NCI-H2196 (cell line): ENCODE results near the gene DDN.

ENCODE experiments used
- DNase-seq: peaks from one replicate; lab custom pipeline; 2025; ENCODE audit not compliant: unreplicated experiment; lab: John Stamatoyannopoulos, UW

The DDN gene

GRCh38 chr12:49031573-49032161, 32.5 kb upstream of the DDN start:
- DNase-seq: no peak

- DNase-seq: no peak
Measured at GRCh38 chr12:49030714-49031572, 31.8 kb upstream of the DDN start.

- DNase-seq: no peak
Measured at GRCh38 chr12:49030119-49030518, 30.9 kb upstream of the DDN start.

- no peak for DNase-seq
Measured at GRCh38 chr12:49028666-49029275, 29.6 kb upstream of the DDN start.

GRCh38 chr12:49027846-49028555, 28.8 kb upstream of the DDN start:
- no peak for DNase-seq

- DNase-seq: no peak
Measured at GRCh38 chr12:49026678-49027480, 27.7 kb upstream of the DDN start.

GRCh38 chr12:49026101-49026500, 26.9 kb upstream of the DDN start:
- no peak for DNase-seq

GRCh38 chr12:49025463-49025862, 26.3 kb upstream of the DDN start:
- no peak for DNase-seq

GRCh38 chr12:49024543-49024942, 25.4 kb upstream of the DDN start:
- DNase-seq: no peak

GRCh38 chr12:49023812-49024211, 24.6 kb upstream of the DDN start:
- no peak for DNase-seq

GRCh38 chr12:49022558-49023178, 23.5 kb upstream of the DDN start:
- no peak for DNase-seq

GRCh38 chr12:49021292-49021915, 22.2 kb upstream of the DDN start:
- DNase-seq: no peak

GRCh38 chr12:49020441-49020840, 21.3 kb upstream of the DDN start:
- no peak for DNase-seq

- DNase-seq: no peak
Measured at GRCh38 chr12:49019443-49020324, 20.5 kb upstream of the DDN start.

GRCh38 chr12:49019120-49019430, 19.9 kb upstream of the DDN start:
- no peak for DNase-seq

GRCh38 chr12:49018261-49019119, 19.3 kb upstream of the DDN start, which contains the start of gene PRKAG1:
Gene PRKAG1, minus strand, starts transcription at chr12:49018776. Its CDS starts 36 bp downstream, at chr12:49018740.
- peak; percentile 94 for DNase-seq

- no peak for DNase-seq
Measured at GRCh38 chr12:49017891-49018260, 18.7 kb upstream of the DDN start.

- no peak for DNase-seq
Measured at GRCh38 chr12:49015196-49015595, 16.0 kb upstream of the DDN start.
